Measurements from ENCODE around the gene MICAL3.

- no peak for TF ChIP-seq SIN3A (conservative IDR thresholded peaks at IDR 0.05 in 1 of 2, IDR thresholded peaks at IDR 0.05 in 1 of 2; ENCODE audit: low read depth in 1 of 2, low read length in 2 of 2)
- TF ChIP-seq MAX (IDR thresholded peaks at IDR 0.05): no peak
- no peak for TF ChIP-seq POLR2A (IDR thresholded peaks at IDR 0.05; ENCODE audit: control extremely low read depth in 1 of 2, low read depth in 2 of 2, low read length in 2 of 2)
- TF ChIP-seq, protein P1, sequence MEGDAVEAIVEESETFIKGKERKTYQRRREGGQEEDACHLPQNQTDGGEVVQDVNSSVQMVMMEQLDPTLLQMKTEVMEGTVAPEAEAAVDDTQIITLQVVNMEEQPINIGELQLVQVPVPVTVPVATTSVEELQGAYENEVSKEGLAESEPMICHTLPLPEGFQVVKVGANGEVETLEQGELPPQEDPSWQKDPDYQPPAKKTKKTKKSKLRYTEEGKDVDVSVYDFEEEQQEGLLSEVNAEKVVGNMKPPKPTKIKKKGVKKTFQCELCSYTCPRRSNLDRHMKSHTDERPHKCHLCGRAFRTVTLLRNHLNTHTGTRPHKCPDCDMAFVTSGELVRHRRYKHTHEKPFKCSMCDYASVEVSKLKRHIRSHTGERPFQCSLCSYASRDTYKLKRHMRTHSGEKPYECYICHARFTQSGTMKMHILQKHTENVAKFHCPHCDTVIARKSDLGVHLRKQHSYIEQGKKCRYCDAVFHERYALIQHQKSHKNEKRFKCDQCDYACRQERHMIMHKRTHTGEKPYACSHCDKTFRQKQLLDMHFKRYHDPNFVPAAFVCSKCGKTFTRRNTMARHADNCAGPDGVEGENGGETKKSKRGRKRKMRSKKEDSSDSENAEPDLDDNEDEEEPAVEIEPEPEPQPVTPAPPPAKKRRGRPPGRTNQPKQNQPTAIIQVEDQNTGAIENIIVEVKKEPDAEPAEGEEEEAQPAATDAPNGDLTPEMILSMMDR (IDR thresholded peaks at IDR 0.05; ENCODE audit: control extremely low read depth in 1 of 3, insufficient read depth in 1 of 3, low read depth in 1 of 3, low read length in 3 of 3): no peak
- TF ChIP-seq EZH2 (IDR thresholded peaks at IDR 0.05; ENCODE audit: low read depth, low read length, severe bottlenecking): no peak
- TF ChIP-seq, protein P2, sequence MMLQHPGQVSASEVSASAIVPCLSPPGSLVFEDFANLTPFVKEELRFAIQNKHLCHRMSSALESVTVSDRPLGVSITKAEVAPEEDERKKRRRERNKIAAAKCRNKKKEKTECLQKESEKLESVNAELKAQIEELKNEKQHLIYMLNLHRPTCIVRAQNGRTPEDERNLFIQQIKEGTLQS (IDR thresholded peaks at IDR 0.05; ENCODE audit: insufficient read depth, low read depth, low read length): no peak
Observed at GRCh38 chr22:17956630-17957029, 67.7 kb downstream of the MICAL3 start.
